Endothelial cell of umbilical vein (primary cell): ENCODE data around the gene SRL. TPM values are rescaled to one million over a fixed set of nuclear protein-coding genes. Genes with fewer than 3 reads are reported as not detected.

Source experiments
- BruUV-seq: library from RNA; stranded (reverse); fragments of 400-500 nt; replicated peaks from 2 replicates; lab custom pipeline; 2021; lab: Mats Ljungman, UMichigan
- CTCF ChIA-PET: fragments of 300-600, 350-600 bp; sonication (Branson Sonifier 250); formaldehyde crosslinking; loops from one replicate; lab custom pipeline; 2021; ENCODE audit warnings: antibody characterized with exemption, inconsistent platforms; lab: Charles Lee
- POLR2A ChIA-PET: fragments of 300-600, 350-600 bp; sonication (Branson Sonifier 250); formaldehyde crosslinking; loops from one replicate; lab custom pipeline; 2021; ENCODE audit warnings: antibody characterized with exemption, inconsistent platforms; lab: Charles Lee
- DNase-seq: peaks from one replicate; pipeline ENCODE4 v3.0.0-alpha.2; 2011; ENCODE audit warnings: low read depth, low spot score
- FAIRE-seq: peaks from 2 replicates; lab custom pipeline; 2011; peaks lifted over from hg19 to GRCh38; lab: Jason Lieb, UNC
- H2AFZ ChIP-seq: 2 replicates; pipeline ENCODE4 v1.6.0; 2012; ENCODE audit warnings: low read depth, low read length, control low read depth, inconsistent platforms
- H3K27ac ChIP-seq: 2 replicates; pipeline ENCODE4 v1.5.1; 2011; ENCODE audit warnings: low read depth, mild to moderate bottlenecking, control low read depth, low read length, moderate library complexity; ENCODE audit not compliant: insufficient read depth
- H3K27me3 ChIP-seq, 2 experiments: 2 replicates each; pipeline versions ENCODE4 v1.6.0 to v1.6.1; 2011; ENCODE audit warnings: low read length in 2 of 2, mixed read lengths in 1 of 2; ENCODE audit not compliant: control insufficient read depth in 2 of 2, insufficient read depth in 2 of 2
- H3K36me3 ChIP-seq, 2 experiments: 2 replicates in 1 of 2; 3 replicates in 1 of 2; pipeline ENCODE4 v1.5.1; 2011; ENCODE audit warnings: low read length in 2 of 2, mild to moderate bottlenecking in 1 of 2, moderate library complexity in 1 of 2; ENCODE audit not compliant: control insufficient read depth in 2 of 2, insufficient read depth in 2 of 2; ENCODE audit errors: extremely low read depth in 1 of 2
- H3K4me1 ChIP-seq: 3 replicates; pipeline ENCODE4 v1.5.1; 2011; ENCODE audit warnings: mild to moderate bottlenecking, low read length; ENCODE audit not compliant: control insufficient read depth, insufficient read depth; ENCODE audit errors: extremely low read depth
- H3K4me2 ChIP-seq: 2 replicates; pipeline ENCODE4 v1.6.1; 2011; ENCODE audit warnings: low read length, control low read depth, mixed read lengths; ENCODE audit not compliant: insufficient read depth
- H3K4me3 ChIP-seq, 3 experiments: fragments of 200-600 bp in 1 of 3; sonication (generic), shearing (Covaris generic) in 1 of 3; replicated peaks in 1 of 3; 2 replicates each; pipeline ENCODE4 v1.5.1; 2011 to 2016; ENCODE audit warnings: control low read depth in 3 of 3, low read length in 3 of 3, mild to moderate bottlenecking in 2 of 3, inconsistent platforms in 1 of 3, low read depth in 1 of 3, moderate library complexity in 1 of 3; ENCODE audit not compliant: insufficient read depth in 1 of 3
- H3K79me2 ChIP-seq: 2 replicates; pipeline ENCODE4 v1.6.0; 2012; ENCODE audit warnings: low read length, inconsistent platforms; ENCODE audit not compliant: control insufficient read depth, insufficient read depth
- H3K9ac ChIP-seq: replicated peaks from 2 replicates; pipeline ENCODE3; 2011; ENCODE audit warnings: low read length, control low read depth; ENCODE audit not compliant: insufficient read depth; ENCODE audit errors: extremely low read depth
- H3K9me1 ChIP-seq: replicated peaks from 3 replicates; pipeline ENCODE4 v1.6.0; 2011; ENCODE audit warnings: mild to moderate bottlenecking, low read length; ENCODE audit not compliant: control insufficient read depth, insufficient read depth; ENCODE audit errors: extremely low read depth
- H3K9me3 ChIP-seq: replicated peaks from 2 replicates; pipeline ENCODE4 v1.5.1; 2012; ENCODE audit warnings: low read length, inconsistent platforms; ENCODE audit not compliant: control insufficient read depth, insufficient read depth
- H4K20me1 ChIP-seq: replicated peaks from 2 replicates; pipeline ENCODE3; 2011; ENCODE audit warnings: mild to moderate bottlenecking, low read length; ENCODE audit not compliant: control insufficient read depth, insufficient read depth; ENCODE audit errors: extremely low read depth
- EZH2 ChIP-seq: IDR thresholded peaks from 2 replicates; pipeline ENCODE4 v1.6.1; 2012; ENCODE audit warnings: borderline replicate concordance, low read depth, mild to moderate bottlenecking, moderate library complexity, low read length, inconsistent platforms; ENCODE audit not compliant: severe bottlenecking
- FOS ChIP-seq: IDR thresholded peaks from 2 replicates; pipeline ENCODE4 v1.6.1; 2011; ENCODE audit warnings: mild to moderate bottlenecking, low read length, moderate library complexity, borderline replicate concordance; ENCODE audit not compliant: insufficient read depth
- GATA2 ChIP-seq: IDR thresholded peaks from 2 replicates; pipeline ENCODE4 v1.7.0; 2011; ENCODE audit warnings: low read depth, mild to moderate bottlenecking, moderate library complexity, mixed read lengths, low read length; ENCODE audit not compliant: insufficient read length, insufficient read depth
- JUN ChIP-seq: IDR thresholded peaks from 2 replicates; pipeline ENCODE4 v1.6.1; 2011; ENCODE audit warnings: borderline replicate concordance, low read depth; ENCODE audit not compliant: insufficient read length, insufficient read depth
- MYC ChIP-seq: IDR thresholded peaks from one replicate; pipeline ENCODE4 v1.6.1; 2011; ENCODE audit warnings: mild to moderate bottlenecking, low read depth, low read length
- POLR2A ChIP-seq: IDR thresholded peaks from 2 replicates; pipeline ENCODE4 v1.6.1; 2012; ENCODE audit warnings: low read depth, mild to moderate bottlenecking, control low read depth, low read length
- POLR2AphosphoS5 ChIP-seq: IDR thresholded peaks from 2 replicates; pipeline ENCODE4 v1.6.1; 2012; ENCODE audit warnings: low read depth, mild to moderate bottlenecking, control low read depth, low read length, moderate library complexity; ENCODE audit not compliant: insufficient read depth
- dilution Hi-C: fragments of 300-500 bp; cut with MboI; formaldehyde crosslinking; loops from one replicate; pipeline ENCODE4 v1.15.0; 2019; ENCODE audit warnings: low sequenced_read_pairs; ENCODE audit not compliant: extremely low pct_ligation_motif_present
- intact Hi-C: fragments of 100-400 bp; cut with micrococcal nuclease; formaldehyde crosslinking; loops from one replicate; pipeline ENCODE4 v1.10.0; 2022
- polyA plus RNA-seq, 4 experiments: library from polyadenylated mRNA; depleted of rRNA in 3 of 4; stranded (reverse) in 3 of 4; unstranded in 1 of 4; fragments of >200 nt; gene quantifications; 2 replicates each; pipeline versions ENCODE4 v1.2.1 to v1.2.3, GENCODE V29; 2011 to 2012; ENCODE audit warnings: missing spikeins in 1 of 4
- total RNA-seq: library from RNA; stranded (reverse); gene quantifications from 2 replicates; pipeline ENCODE4 v1.2.3, GENCODE V29; 2021
- TF ChIP-seq, protein P1 (sequence below): IDR thresholded peaks from 2 replicates; pipeline ENCODE4 v1.6.1; 2011; ENCODE audit not compliant: insufficient read depth, insufficient read length
- TF ChIP-seq, protein P2 (sequence below), 2 donors: IDR thresholded peaks; 1 replicate in 1 of 2; 2 replicates in 1 of 2; pipeline ENCODE4 v1.5.1; 2011; ENCODE audit warnings: low read length in 2 of 2, mild to moderate bottlenecking in 2 of 2, moderate library complexity in 2 of 2, control low read depth in 1 of 2, inconsistent platforms in 1 of 2, low read depth in 1 of 2; ENCODE audit not compliant: insufficient read depth in 1 of 2; ENCODE audit errors: extremely low read depth in 1 of 2

SRL gene
- total and polyA plus RNA-seq, 2 donors (not counting 3 experiments of a cell fraction or from before 2014, with no cell fraction given): 0.21 to 0.29 TPM

DNA sequence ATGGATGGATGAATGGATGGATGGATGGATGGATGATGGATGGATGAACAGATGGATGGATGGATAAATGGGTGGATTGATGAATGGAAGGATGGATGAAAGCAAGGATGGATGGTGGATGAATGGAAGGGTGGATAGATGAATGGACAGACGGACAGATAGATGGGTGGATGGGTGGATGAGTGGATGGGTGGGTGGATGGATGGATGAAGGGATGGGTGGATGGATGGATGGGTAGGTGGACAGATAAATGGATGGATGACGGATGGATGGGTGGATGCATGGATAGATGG is 14.9 kb downstream of the SRL start:
- Histone ChIP-seq H3K9ac (no peak overlapping the region), H2AFZ (no peak overlapping the region), H3K79me2 (no peaks in the 10 kb centered on the region), H3K9me3 (no peaks in the 10 kb centered on the region), H3K27me3 (no peaks in the 10 kb centered on the region), H3K27ac (no peak overlapping the region), H3K4me3 (no peak overlapping the region), H3K4me2 (no peak overlapping the region), H3K9me1 (no peaks in the 10 kb centered on the region), H3K36me3 (no peaks in the 10 kb centered on the region), H4K20me1 (no peaks in the 10 kb centered on the region), H3K4me1 (no peaks in the 10 kb centered on the region)
- no TSS peak for BruUV-seq
- ChIA-PET POLR2A (no interaction called here), CTCF (no interaction called here)
- DNase-seq (no peak), FAIRE-seq (no peak)
- intact Hi-C loops: no loop called here
- dilution Hi-C loops: no loop called here
- TF ChIP-seq FOS: no peak
- TF ChIP-seq EZH2: no peak
- TF ChIP-seq POLR2A: no peak
- TF ChIP-seq, protein P1, sequence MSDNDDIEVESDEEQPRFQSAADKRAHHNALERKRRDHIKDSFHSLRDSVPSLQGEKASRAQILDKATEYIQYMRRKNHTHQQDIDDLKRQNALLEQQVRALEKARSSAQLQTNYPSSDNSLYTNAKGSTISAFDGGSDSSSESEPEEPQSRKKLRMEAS: no peak
- TF ChIP-seq JUN: no peak
- TF ChIP-seq, protein P2, sequence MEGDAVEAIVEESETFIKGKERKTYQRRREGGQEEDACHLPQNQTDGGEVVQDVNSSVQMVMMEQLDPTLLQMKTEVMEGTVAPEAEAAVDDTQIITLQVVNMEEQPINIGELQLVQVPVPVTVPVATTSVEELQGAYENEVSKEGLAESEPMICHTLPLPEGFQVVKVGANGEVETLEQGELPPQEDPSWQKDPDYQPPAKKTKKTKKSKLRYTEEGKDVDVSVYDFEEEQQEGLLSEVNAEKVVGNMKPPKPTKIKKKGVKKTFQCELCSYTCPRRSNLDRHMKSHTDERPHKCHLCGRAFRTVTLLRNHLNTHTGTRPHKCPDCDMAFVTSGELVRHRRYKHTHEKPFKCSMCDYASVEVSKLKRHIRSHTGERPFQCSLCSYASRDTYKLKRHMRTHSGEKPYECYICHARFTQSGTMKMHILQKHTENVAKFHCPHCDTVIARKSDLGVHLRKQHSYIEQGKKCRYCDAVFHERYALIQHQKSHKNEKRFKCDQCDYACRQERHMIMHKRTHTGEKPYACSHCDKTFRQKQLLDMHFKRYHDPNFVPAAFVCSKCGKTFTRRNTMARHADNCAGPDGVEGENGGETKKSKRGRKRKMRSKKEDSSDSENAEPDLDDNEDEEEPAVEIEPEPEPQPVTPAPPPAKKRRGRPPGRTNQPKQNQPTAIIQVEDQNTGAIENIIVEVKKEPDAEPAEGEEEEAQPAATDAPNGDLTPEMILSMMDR (IDR thresholded peaks at IDR 0.05; ENCODE audit: extremely low read depth in 1 of 2, insufficient read depth in 1 of 2, low read depth in 1 of 2, low read length in 2 of 2): no peak
- no peak for TF ChIP-seq POLR2AphosphoS5
- TF ChIP-seq MYC: no peak
- TF ChIP-seq GATA2: no peak
